Bone marrow (tissue), 2 donors: ENCODE data around the gene PCOLCE2.
"Not testable (repeated sequence)": the region's sequence is repeated elsewhere in the genome, so short reads cannot be mapped to it uniquely, and the experiment has no call there.

Source experiments
- DNase-seq, 2 donors: peaks; one replicate each; lab custom pipeline; 2025; lab: John Stamatoyannopoulos, UW

PCOLCE2 gene

DNA sequence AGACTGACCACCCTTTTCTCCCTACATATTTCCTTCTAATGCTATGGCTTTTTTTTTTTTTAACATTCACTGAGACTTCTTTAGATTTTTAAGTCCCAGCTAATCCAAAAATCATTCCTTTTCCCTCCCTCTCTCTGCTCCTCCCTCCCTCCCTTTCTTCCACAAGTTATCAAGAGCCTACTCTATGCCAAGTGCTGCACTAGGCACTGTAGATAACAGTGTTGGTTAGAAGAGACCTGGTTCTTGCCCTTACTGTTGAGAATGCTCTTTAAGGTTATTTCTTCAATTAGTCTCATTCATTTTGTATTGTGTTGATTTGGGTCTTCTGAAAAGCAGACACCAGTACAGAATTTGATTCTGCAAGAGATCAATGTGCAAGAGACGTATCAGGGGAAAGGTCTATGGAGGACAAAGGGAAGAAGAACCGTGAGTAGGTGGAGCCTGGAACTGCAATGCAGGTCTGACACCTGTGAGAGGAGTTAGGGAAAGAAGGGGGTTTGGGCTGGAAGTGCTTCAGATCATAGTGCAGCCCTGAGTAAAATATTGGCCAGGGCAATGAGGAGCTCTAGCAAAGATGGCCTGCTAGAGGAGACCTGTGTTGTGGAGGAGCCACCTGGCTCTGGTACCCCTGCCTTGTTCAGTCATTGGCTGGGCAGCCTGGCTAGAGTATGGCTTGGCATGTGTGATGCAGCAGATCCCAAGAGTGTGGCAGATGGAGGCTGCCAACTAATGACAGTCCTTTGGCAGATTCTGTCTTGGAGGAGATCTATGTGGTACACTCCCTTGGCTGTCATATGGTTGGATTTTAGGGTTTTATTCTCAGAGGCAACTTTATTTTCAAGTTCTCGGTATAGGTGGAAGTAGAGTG, 9.7 kb upstream of the PCOLCE2 start:
- DNase-seq, result no peak

GRCh38 chr3:142897807-142898206, 8.9 kb upstream of the PCOLCE2 start:
- no peak for DNase-seq

GRCh38 chr3:142896996-142897395, 8.1 kb upstream of the PCOLCE2 start:
- no peak for DNase-seq

DNA sequence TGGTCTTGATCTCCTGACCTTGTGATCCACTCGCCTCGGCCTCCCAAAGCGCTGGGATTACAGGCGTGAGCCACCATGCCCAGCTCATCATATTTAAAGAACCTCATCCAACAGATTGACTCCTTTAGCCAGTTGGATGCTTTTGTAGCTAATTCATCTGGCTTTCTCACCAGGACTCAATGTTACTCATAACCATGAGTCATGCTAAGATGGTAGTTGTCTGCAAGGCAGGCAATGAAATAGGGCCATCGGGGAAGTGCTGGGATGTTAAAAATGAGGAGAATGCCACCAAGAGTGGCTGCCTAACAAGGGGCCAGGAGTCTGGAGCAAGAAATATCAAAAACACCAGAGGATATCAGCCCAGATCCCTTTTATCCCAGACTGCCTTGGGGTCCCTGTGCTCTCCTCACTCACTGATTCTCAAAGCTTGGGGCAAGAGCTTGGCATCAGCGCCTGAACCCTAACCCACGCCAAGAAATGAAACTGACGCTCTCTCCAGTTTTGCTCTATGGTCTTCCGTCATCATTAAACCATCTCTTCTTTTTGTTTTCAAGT, 7.4 kb upstream of the PCOLCE2 start:
- no peak for DNase-seq

- no peak for DNase-seq
These were observed 5.6 kb upstream of the PCOLCE2 start for GRCh38 chr3:142894493-142894892.

DNA sequence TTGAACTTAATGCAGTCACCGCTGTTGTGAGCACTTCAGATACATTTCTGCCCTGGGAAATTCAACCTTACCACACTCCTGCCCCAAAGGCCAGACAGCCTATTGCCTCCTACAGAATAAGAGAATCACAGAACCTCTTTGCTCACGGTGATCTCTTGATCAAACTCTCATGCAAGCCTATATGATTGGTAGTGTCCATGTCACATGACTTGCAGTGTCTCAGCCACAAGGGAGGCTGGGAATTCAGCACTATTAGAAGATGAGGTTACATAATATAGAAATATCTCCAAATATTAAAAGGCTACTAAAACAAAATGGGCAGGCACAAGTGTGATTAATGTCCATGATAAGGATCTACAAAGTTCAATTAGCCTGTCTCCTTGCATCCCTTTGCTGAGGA, 3.8 kb upstream of the PCOLCE2 start:
- no peak for DNase-seq

DNA sequence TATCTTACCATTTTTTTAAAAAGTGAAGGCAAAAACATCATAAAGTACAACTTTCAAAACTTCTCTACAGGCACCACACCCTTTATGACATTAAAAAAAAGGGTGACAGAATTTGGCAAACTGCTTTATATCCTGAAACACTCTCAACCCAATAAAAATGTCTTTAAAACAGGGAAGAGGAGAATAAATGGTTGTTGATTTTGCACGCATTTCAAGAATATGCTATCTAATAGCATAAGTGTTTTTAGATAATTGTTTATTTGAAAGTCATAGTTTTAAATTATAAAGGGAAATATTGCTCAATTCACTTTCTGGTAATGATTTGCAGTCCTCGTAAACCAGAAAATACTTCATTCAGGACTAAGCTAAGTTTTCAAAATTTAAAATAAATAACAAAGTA, 1.7 kb upstream of the PCOLCE2 start:
- no peak for DNase-seq

GRCh38 chr3:142889212-142890014, 530 bp upstream of the PCOLCE2 start:
- no peak for DNase-seq

GRCh38 chr3:142888099-142888480, 793 bp downstream of the PCOLCE2 start:
- no peak for DNase-seq

DNA sequence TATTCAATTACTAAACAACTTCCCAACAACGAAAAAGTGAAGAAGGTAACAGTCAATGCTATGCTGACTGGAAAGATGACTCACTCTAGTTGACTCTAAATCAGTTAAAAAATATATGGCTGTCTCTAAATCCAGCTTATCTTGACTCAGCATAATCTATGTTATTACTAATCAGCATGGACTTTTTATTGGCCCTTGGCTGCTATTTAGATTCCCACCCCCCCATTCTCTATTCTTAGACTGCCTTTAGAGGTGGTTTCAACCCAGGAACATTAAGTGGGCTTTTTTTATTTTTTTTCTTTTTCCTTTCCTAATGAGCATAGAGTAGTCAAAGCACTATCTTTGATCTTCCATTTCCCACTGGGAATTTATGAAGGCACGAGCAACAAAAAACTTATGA, 1.9 kb downstream of the PCOLCE2 start:
- DNase-seq, result no peak

DNA sequence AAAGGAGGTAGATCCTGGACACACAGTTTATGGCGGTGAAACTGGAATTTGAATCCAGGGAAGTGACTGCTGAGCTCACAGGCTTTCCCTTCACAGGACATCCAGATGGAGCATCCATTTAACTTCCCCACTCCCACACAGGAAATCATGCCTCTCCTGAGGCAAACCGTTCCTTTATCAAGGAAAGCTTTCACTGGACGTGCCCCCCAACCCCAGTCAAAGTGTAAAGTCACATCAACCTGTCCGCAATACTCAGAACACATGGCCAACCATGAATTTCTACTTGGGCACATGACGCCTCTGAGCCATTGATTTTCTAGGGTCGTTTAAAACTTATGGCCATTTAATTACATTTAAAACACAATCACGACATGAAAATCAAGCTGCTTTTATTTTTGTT, 2.9 kb downstream of the PCOLCE2 start:
- DNase-seq, result no peak

- no peak for DNase-seq
These were observed 4.4 kb downstream of the PCOLCE2 start for GRCh38 chr3:142884531-142884930.

GRCh38 chr3:142883534-142883933, 5.3 kb downstream of the PCOLCE2 start:
- not testable (repeated sequence) for DNase-seq

DNA sequence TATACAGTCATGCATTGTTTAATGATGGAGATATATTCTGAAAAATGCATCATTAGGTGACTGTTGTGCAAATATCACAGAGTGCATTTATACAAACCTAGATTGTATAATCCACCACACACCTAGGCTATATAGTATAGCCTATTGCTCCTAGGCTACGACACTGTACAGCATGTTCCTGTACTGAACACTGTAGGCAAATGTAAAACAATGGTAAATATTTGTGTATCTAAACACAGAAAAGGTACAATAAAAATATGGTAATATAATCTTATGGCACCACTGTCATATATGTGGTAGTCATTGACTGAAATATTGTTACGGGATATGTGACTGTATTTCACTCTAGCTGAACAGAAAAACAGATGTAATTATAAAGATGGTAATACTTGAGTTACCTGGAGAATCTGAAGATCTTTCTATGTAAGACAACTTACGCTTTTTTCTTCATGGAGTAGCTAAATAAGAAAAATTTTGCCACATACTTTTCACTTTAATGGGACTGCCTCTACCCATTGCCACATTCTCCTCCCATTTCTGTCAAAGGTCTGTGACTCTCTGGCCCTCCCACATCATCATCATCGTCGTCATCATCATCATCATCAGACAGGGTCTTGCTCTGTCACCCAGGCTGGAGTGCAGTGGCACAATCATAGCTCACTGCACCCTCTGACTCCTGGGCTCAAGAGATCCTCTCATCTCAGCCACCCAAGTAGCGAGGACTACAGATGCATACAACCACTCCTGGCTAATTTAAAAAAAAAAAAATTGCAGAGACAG, 7.2 kb downstream of the PCOLCE2 start:
- DNase-seq, result no peak

GRCh38 chr3:142878649-142879300, 10.1 kb downstream of the PCOLCE2 start:
- no peak for DNase-seq

DNA sequence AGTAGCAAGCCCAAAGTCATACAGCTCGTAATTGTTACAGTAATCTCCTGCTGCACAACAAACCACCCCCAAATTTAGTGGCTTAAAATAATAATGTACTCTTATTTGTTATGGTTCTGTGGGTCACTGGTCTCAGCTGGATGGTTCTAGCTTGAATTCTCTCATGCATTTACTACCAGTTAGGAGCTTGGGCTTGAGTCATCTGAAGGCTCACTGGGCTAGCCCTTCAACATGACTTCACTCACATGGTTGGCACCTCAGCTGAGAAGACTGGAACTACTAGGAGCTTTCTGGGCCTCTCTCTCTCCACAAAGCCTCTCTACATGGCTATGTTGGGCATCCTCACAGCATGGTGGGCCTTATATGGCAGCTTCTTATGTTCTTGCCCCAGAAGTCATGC, 12.5 kb downstream of the PCOLCE2 start:
- DNase-seq, result no peak

DNA sequence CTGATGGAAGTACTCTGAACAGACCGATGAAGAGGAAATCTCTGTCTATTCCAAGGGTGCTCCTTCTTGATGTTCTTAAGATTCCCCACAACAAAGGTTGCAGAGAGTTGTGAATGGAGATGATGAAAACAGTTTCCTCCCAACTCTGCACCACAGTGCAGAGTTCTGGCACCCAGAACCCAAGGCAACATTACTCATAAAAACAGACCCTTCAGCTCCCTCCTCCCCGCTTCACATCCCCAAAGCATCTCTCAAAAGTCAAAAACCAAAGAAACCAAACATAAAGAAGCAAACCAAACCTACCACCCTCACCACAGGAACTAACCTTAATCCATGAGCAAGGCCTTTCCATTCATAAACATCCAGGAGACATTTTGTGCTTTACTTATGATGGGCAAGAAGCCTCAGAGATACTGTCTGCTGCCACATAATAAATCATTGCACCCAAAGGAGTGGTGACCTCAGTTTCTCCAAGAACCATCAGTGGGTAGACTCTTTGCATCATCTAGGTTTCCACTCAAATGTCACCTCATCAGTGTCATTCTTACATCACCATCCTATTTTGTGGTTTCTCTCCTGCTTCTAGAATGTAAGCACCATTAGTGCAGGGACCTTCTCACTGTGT, 13.2 kb downstream of the PCOLCE2 start:
- no peak for DNase-seq

DNA sequence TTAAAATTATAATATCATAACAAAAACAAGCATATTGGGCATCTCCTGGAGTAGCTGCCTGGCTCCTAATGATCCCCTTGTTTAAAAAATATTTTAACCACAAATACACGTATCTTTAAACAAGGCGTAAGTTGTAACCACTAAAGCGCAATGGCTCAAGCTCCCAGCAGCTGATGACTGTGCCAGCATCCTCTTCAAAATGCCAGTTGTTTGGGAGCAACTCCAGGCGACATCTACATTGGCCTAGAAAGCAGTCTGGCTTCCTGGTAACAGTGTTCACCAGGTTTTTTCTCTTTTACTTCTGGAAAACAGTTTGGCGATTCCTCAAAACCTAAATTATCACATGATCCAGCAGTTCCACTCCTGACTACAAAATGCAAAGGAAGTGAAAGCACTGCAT, 13.8 kb downstream of the PCOLCE2 start:
- DNase-seq, result no peak

GRCh38 chr3:142868382-142868781, 20.5 kb downstream of the PCOLCE2 start:
- DNase-seq, result not testable (repeated sequence)

DNA sequence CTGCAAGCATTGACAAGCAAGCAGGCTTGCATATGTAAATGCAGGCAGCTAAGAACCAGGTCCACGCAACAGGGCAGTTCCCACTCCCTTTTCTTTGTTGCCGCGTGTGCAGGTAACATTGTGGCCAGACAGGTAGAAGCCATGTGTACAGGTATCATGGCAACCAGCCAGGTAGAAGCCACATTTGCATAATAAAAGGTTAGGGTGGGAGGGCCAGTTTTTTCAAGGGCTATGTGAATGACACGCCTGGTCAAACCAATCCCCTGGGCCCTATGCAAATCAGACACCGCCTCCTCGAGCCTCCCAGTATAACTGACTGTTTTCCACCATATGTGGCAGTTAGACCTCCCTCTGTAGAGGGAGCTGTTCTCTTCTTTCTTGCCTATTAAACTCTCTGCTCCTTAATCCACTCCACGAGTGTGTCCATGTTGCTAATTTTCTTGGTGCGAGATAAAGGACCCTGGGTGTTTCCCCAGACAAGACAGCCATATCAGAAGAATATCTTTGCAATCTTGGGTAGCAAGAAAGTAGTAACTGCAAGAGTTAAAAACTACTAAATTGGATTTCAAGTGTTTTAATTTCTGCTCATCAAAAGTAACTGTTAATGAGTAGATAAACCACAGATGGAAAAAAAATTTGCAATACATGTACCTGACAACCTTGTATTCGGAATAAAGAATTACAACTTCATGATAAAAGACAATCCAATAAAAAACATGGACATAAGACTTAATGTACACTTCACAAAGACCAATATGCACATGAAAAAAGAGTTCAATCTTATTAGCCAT, 21.8 kb downstream of the PCOLCE2 start:
- no peak for DNase-seq
